SU-DHL-6 (cell line): ENCODE data around the gene PRR35.

Experiments
- H2AFZ ChIP-seq: fragments of 200-600 bp; sonication (generic); 2 replicates; pipeline ENCODE4 v1.6.1; 2014; ENCODE audit warnings: low read depth, mild to moderate bottlenecking, moderate library complexity, mixed read lengths, antibody characterized with exemption, low read length; ENCODE audit not compliant: severe bottlenecking
- H3F3A ChIP-seq: fragments of 200-600 bp; shearing (Covaris generic); 2 replicates; pipeline ENCODE4 v1.6.0; 2016; ENCODE audit warnings: antibody characterized with exemption, mild to moderate bottlenecking; ENCODE audit not compliant: insufficient read depth
- H3K27ac ChIP-seq: fragments of 200-600 bp; sonication (generic); 2 replicates; pipeline ENCODE4 v1.5.1; 2016; ENCODE audit warnings: low read depth, mild to moderate bottlenecking, low read length, moderate library complexity, mixed read lengths
- H3K27me3 ChIP-seq: fragments of 200-600 bp; sonication (generic), shearing (Covaris generic); 2 replicates; pipeline ENCODE4 v1.6.0; 2014; ENCODE audit warnings: mild to moderate bottlenecking, low read length
- H3K36me3 ChIP-seq: fragments of 200-600 bp; sonication (generic); 2 replicates; pipeline ENCODE4 v1.6.1; 2014; ENCODE audit warnings: mild to moderate bottlenecking, low read length, mixed read lengths
- H3K4me2 ChIP-seq: fragments of 300-600, 200-600 bp; shearing (Covaris generic), sonication (generic); 2 replicates; pipeline ENCODE4 v1.6.0; 2014; ENCODE audit warnings: low read length, low read depth, mild to moderate bottlenecking; ENCODE audit not compliant: poor library complexity, severe bottlenecking
- H3K4me3 ChIP-seq: fragments of 200-600 bp; sonication (generic); 2 replicates; pipeline ENCODE4 v1.5.1; 2014; ENCODE audit warnings: antibody characterized with exemption, low read length, mild to moderate bottlenecking, mixed read lengths; ENCODE audit not compliant: insufficient read depth, poor library complexity, severe bottlenecking
- H3K79me2 ChIP-seq: fragments of 200-600 bp; sonication (generic); 2 replicates; pipeline ENCODE4 v1.6.1; 2014; ENCODE audit warnings: mild to moderate bottlenecking, low read length, moderate library complexity; ENCODE audit not compliant: insufficient read depth
- H3K9ac ChIP-seq: fragments of 200-600 bp; sonication (generic); 2 replicates; pipeline ENCODE4 v1.7.0; 2014; ENCODE audit warnings: mild to moderate bottlenecking, low read length
- H3K9me2 ChIP-seq: fragments of 200-600 bp; sonication (generic); replicated peaks from 2 replicates; pipeline ENCODE4 v1.6.1; 2014; ENCODE audit warnings: low read length; ENCODE audit not compliant: insufficient read depth
- H3K9me3 ChIP-seq: fragments of 200-600 bp; sonication (generic); 2 replicates; pipeline ENCODE4 v1.6.1; 2014; ENCODE audit warnings: low read length, mixed read lengths; ENCODE audit not compliant: insufficient read depth
- H4K20me1 ChIP-seq: fragments of 200-600 bp; sonication (generic); 2 replicates; pipeline ENCODE4 v1.6.1; 2014; ENCODE audit warnings: low read depth, mild to moderate bottlenecking, antibody characterized with exemption, low read length, moderate library complexity, mixed read lengths
- EZH2phosphoT487 ChIP-seq: fragments of 200-600 bp; sonication (generic), shearing (Covaris generic); conservative IDR thresholded peaks from 2 replicates; pipeline ENCODE4 v1.6.1; 2018; ENCODE audit warnings: mild to moderate bottlenecking, antibody characterized with exemption, low read length, moderate library complexity, mixed read lengths
- TF ChIP-seq, protein P1 (sequence below): fragments of 200-600 bp; sonication (generic); IDR thresholded peaks from one replicate; pipeline ENCODE4 v1.5.1; 2017; ENCODE audit warnings: antibody characterized with exemption, mild to moderate bottlenecking, low read length, moderate library complexity; ENCODE audit not compliant: insufficient read depth, poor library complexity, severe bottlenecking

PRR35 gene

DNA sequence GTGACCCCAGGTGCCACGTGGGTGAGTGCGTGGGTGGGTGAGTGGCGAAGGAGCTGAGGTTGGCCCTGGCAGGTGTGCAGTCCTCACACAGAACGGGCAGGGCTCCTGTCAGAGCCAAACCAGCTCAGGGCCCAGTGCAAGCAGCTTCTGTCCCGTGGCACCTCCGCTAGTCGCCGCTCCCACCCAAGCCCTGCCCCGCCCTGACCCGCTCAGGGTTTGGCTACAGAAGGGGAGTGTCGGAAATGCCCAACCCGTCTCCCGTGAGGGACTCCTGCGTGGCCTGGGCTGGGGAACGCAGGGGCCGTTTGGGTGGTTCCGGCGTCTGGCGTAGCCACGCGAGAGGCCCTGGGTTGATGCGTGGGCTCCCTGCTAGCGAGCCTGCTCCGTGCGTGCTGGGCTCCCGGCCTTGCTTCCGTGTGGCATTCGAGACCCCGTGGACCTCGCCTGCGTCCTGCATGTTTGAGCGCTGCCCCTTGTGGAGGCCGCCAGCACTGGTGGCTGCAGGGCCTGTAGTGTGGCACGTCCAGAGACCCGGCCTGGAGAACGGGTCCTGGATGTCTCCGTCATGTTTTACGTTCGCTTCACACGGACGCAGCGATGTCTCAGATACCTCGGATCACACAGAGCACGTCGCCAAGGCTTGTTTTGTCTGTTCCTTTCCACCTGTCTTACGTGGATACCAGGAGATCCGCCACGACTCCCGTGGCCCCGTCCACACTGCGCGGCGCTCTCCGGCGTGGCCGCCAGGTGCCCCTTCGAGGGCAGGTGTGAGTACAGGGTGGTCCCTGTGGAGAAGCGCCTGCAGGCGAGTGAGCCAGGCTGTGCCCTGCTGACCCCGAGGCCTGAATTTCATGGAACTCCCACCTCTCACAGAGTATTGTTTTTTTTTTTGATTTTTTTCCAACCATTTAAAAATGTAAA lies 22.5 kb upstream of the PRR35 start:
- no peak for TF ChIP-seq EZH2phosphoT487
- TF ChIP-seq, protein P1, sequence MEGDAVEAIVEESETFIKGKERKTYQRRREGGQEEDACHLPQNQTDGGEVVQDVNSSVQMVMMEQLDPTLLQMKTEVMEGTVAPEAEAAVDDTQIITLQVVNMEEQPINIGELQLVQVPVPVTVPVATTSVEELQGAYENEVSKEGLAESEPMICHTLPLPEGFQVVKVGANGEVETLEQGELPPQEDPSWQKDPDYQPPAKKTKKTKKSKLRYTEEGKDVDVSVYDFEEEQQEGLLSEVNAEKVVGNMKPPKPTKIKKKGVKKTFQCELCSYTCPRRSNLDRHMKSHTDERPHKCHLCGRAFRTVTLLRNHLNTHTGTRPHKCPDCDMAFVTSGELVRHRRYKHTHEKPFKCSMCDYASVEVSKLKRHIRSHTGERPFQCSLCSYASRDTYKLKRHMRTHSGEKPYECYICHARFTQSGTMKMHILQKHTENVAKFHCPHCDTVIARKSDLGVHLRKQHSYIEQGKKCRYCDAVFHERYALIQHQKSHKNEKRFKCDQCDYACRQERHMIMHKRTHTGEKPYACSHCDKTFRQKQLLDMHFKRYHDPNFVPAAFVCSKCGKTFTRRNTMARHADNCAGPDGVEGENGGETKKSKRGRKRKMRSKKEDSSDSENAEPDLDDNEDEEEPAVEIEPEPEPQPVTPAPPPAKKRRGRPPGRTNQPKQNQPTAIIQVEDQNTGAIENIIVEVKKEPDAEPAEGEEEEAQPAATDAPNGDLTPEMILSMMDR: no peak
- Histone ChIP-seq H3K36me3 (no peaks in the 10 kb centered on the region), H3K9me2 (no peaks in the 10 kb centered on the region)

DNA sequence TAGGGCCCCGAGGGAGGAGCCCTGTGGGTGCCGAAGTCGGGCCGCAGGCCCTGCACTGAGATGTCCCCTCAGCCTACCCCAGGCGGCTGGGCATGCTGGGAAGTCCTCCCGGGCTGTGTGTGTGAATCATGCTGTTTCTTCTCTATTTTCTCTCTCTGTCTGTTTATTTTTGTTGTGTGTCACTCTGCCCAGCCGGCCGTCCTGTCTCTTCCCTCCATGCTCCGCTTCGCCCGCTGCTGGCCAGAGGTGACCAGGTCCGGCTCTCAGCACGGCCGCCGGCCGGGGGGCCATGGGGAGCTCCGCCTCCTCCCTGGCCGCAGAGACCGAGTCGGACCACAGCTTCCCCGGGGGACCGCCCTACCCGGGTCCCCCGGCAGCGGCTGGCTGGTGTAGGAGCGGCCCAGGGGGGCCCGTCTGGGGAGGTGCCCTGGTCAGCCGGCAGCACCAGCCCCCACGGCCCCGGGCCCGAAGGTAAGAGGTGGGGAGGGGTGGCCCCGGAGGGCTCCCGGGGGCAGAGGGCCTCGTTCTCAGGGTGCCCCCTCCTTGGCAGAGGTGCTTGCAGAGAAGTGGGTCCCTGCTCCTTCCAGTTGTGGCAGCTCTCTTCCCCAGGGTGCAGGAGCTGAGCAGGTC lies 20.2 kb upstream of the PRR35 start:
- Histone ChIP-seq H3K9me3 (no peaks in the 10 kb centered on the region), H3K9ac (no peak overlapping the region), H3K27me3 (no peaks in the 10 kb centered on the region), H3K4me3 (no peak overlapping the region), H3K9me2 (no peaks in the 10 kb centered on the region), H3K4me2 (no peak overlapping the region), H2AFZ (no peak overlapping the region), H4K20me1 (no peaks in the 10 kb centered on the region), H3F3A (no peaks in the 10 kb centered on the region), H3K36me3 (no peaks in the 10 kb centered on the region), H3K27ac (no peak overlapping the region), H3K79me2 (peaks cover 35% of the 10 kb centered on the region)
- TF ChIP-seq EZH2phosphoT487: no peak
- TF ChIP-seq, protein P1: no peak

More for the DNA sequence above, 22.5 kb upstream of the PRR35 start:
- H3K9me3 ChIP-seq: no peaks in the 10 kb centered on the region
- no peak overlapping the region for H3K4me3 ChIP-seq
- H3K27me3 ChIP-seq: no peaks in the 10 kb centered on the region
- no peaks in the 10 kb centered on the region for H4K20me1 ChIP-seq
- no peak overlapping the region for H3K27ac ChIP-seq
- H3K79me2 ChIP-seq: peaks cover 47% of the 10 kb centered on the region
- H3K4me2 ChIP-seq: no peak overlapping the region
- no peaks in the 10 kb centered on the region for H3F3A ChIP-seq
- H3K9ac ChIP-seq: no peak overlapping the region
- H2AFZ ChIP-seq: no peak overlapping the region

DNA sequence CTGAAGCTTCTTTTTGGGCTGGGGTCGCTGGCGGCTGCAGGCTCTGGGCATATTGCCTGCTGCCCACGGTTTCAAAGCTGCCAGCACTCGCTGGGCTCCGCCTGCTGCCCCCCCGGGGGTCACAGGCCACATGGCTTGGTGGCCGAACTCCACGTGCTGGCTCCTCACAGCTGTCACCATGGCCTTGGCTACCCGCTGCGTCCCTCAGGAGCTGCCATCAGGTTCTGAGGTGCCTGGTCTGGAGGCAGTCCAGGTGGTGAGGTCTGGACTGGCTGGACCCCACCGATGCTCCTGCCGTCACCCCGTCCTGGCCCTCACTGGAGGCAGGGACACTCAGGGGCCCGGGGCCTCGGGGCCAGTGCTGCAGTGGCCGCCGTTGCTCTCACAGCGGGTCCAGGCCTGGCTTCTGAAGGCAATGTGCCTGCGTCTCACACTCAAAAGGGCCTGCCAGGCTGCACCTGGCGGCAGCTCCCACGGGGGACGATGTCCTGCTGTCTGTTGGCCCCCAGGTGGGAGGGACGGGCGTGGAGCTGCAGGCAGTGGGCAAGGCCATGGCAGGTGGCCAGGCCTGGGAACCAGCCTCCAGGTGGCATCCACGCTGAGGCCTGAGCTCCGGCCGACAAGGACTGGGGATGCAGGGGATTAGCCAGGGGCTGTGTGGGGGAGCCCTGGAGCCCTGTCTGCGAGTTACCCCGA lies 19.4 kb upstream of the PRR35 start:
- Histone ChIP-seq H4K20me1 (no peaks in the 10 kb centered on the region), H2AFZ (no peak overlapping the region), H3K4me3 (no peak overlapping the region), H3K9ac (no peak overlapping the region), H3K27me3 (no peaks in the 10 kb centered on the region), H3K9me3 (no peaks in the 10 kb centered on the region), H3K36me3 (no peaks in the 10 kb centered on the region), H3K79me2 (peaks cover 32% of the 10 kb centered on the region; the same call in 1 of the 2 replicates), H3K9me2 (no peaks in the 10 kb centered on the region), H3K4me2 (no peak overlapping the region), H3K27ac (no peak overlapping the region), H3F3A (no peaks in the 10 kb centered on the region)
- TF ChIP-seq EZH2phosphoT487: no peak
- TF ChIP-seq, protein P1: no peak
